ENCODE data around the gene C15orf61. TPM values are rescaled to one million over a fixed set of nuclear protein-coding genes. Genes with fewer than 3 reads are reported as not detected.

The C15orf61 gene
- polyA plus RNA-seq, 5 donors, result 5.0 to 7.2 (median 6.1) TPM

DNA sequence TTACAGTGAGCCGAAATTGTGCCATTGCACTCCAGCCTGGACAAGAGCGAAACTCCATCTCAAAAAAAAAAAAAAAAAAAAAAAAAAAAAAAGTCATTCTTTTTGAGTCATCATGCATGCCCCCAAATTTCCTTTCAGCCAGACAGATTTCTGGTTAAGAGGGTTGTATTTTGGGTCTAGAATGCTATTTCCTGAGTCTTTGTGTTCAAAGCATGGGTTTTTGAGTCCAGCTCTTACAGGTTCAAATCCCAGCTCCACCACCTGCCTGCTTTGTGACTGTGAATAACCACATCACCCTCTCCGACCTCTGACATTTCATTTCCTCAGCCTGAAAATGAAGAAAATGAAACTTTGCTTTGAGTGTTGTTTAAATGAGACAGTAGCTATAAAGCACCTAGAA lies 9.3 kb upstream of the C15orf61 start:
- no peak for DNase-seq

DNA sequence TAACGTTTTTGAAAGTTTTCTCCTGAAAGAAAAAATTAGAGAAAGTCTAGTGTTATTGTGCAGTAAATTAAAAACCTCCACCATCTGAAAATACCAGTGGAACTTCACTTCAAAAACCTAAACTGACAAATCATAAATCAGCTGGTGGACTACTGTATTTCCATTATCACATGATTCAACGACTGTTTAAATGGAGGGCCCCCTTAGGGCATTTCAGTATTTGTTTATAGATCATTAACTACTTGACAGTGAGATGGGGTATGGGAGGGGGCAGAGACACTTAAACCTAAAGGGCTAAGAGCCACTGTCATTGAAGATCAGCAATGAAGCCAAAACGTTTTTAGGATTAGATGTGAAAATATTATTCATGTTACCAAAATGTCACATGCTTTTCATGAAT lies 8.8 kb upstream of the C15orf61 start:
- DNase-seq, result no peak

DNA sequence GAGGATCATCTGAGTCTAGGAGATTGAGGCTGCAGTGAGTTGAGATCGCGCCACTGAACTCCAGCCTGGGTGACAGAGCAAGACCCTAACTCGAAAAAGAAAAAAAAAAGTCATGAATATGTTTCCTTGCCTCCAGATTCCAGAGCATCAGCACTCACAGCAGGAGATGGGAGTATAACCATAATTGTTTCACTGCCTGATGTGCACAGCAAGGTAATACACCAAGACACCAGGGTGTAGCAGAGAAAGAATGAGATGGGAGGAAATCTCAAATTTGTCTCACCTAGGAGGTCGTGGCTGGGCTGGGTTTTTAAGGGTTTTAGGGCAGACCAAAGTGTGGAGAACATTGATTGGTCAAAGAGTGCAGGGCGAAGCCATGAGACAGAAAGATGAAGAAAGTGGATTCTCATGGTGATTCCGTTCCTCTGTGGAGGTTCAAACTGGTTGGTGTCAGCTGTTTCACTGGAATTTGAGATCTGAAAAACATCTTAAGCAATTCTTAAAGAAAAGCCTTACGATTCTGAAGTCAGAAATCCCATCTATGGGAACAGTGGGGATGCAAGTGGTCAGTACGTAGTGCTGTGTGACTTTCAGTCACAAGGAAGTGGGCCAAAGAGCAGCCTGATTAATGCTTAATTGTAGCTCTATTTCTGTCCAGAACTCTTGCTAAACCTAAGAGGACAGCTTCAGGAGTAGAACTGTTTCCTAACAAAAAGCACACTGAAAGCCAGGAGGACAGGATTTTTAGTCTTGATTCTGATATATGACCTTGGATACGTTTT lies 7.8 kb upstream of the C15orf61 start:
- DNase-seq, result no peak

DNA sequence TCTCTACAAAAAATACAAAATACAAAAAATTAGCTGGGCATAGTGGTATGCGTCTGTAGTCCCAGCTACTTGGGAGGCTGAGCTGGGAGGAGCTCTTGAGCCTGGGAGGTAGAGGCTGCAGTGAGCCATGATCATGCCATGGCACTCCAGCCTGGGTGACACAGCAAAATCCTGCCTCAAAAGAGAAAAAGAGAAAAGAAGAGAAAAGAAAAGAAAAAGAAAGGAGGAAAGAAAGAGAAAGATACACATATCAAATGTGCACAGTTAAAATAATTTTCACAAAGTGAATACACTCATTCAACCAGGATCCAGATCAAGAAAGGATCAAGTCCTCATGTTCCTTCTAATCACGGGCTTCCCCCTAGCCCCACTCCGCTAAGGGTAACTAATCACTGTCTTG lies 5.8 kb upstream of the C15orf61 start:
- DNase-seq, result no peak

DNA sequence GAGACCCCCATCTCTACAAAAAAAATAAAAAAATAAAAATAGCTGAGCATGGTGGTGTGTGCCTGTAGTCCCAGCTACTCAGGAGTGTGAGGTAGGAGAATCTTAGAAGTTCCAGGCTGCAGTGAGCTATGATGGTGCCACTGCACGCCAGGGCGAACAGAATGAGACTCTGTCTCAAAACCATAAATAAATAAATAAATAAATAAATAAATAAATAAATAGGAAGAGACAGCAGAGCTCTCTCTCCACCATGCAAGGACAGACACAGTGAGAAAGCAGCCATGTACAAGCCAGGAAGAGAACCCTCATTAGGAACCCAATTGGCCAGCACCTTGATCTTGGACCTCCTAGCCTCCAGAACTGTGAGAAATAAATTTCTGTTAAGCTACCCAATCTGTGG lies 5.4 kb upstream of the C15orf61 start:
- DNase-seq, result no peak

DNA sequence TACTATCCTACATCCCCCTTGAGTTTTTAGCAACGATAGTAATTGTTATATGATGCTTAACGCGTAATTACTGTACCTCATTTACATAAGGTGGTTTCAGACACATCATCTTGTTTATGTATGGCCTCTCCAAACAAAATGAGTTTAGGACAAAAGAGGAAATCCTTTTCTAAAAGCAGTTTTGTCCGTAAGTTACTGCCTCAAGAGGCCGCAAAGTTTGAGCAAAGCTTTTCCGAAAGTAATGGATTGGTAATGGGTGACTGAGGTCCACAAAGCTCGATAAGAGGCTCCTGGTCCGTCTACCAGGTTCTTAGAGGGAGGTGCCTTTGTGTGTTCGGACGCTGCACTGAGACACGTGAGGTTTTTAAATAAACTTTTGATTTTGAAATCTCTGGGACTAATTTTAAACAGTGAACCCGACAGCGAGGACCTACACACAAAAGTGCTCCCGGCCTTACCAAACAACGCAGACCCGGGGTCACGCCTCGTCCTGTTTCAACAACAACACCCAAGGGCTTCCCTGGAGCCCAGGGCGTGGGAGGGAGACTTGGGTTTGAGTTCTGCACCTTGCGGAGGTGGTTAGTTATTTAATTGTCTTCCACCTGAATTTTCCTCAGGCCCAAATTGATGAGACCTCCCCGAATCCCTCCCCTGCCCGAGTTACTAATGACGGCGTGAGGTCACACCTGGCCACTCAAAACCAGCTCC lies 456 bp upstream of the C15orf61 start:
- no peak for DNase-seq

DNA sequence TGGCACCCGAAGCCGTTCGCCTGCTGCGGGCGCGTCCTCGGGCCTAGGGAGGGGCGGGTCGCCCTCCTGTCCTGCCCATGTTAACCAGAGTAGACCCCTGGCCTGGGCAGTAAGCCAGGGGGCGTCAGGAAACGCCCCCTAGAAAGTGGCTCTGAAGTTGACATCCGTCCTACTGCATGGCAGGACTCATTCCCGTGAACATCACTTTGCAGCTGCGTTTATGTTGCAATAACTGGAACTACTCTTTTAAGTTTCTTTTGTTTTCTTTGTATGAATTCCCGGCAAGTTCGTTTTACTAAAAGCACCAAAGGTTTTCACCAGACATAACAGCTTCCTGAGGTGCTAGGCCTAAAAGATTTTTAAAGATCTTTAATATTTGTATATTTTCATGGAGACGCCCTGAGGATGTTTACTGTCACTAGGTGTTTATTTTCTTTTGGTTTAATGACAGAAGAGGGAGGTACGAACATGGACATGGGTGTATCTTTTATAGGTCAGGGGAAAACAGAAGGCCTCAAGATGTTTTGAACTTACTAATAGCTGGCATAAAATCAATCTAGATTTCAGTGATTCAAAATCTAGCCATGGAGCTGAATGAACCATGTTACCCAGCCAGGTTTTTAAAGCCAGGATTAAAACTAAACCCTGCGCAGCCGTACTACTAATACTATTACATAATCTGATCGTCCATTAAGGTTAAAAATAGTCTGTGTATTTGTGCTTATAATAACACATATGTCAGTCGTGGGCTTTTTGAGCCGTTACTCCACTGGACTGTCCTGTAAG lies 1.0 kb downstream of the C15orf61 start:
- DNase-seq, result peak in 1 of 2 donors; percentile 18

DNA sequence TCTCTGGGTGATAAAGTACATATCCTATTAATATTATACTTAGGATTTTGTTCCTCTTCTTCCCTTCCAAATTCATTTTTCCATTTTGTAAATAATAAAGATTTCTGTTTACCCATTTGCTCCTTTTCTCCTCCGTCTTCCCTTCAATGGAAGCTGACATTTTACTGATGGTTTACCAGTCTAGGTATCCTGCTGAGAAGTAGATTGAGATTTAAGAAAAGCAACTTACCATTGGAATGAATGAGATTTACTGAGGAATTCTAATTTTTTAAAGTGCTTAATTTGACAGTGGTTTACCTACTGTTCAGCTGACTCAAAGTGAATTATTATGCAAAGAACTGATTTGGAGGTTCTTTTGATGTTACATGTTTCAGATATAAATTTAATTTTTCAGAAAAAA lies 2.4 kb downstream of the C15orf61 start:
- no peak for DNase-seq

DNA sequence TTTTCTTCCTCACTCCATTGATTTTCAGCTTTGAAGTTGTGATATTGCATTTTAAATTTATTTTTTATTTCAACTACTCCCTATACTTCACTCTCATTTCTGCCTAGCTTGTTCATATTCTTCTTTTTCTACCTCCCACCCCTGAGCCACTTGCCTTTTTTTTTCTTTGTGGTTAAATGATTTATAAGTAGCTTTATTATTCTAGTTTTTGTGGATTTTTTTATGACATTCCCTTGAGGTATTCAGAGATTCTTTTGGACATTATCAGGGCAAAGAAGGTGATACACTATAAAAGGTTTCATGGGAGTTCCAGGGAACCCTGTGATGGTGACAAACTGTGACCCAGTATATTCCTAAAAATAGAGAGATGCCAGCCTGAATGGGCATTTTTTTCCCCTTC lies 3.3 kb downstream of the C15orf61 start:
- DNase-seq, result no peak

DNA sequence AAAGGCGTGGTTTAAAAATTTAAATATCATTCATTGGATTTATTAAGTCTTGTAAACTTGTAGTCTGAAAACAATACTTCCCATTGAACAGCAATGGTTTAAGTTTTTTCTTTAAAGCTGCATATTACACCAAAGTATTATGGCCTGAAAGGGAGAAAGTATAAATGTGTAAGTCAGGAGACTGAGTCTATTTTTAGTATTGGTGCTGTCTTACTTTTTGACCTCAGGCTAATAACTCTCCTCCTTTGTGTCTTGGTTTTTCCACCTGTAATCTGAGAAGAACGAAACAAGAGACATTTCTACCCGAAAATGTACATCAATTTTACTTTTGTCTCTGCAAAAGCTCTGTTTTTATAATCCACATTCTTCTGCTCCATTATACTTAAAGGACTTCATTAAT lies 7.6 kb downstream of the C15orf61 start:
- no peak for DNase-seq

DNA sequence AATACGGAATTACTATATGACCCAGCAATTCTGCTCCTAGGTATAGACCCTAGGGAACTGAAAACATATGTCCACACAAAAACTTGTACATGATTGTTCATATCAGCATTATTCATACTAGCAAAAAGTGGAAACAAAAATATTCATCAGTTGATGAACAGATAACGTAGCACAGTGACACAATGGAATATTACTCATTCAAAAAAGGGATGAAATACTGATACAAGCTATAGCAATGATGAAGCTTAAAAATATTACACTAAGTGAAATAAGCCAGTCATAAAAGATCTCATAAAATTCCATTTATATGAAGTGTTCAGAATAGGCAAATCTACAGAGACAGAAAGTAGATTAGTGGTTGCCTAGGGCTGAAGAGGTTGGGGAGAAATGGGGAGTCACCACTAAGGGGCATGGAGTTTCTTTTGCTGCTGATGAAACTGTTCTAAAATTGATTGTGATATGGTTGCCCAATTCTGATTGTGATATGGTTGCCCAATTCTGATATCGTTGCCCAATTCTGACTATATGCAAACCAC lies 10.5 kb downstream of the C15orf61 start:
- DNase-seq, result no peak

DNA sequence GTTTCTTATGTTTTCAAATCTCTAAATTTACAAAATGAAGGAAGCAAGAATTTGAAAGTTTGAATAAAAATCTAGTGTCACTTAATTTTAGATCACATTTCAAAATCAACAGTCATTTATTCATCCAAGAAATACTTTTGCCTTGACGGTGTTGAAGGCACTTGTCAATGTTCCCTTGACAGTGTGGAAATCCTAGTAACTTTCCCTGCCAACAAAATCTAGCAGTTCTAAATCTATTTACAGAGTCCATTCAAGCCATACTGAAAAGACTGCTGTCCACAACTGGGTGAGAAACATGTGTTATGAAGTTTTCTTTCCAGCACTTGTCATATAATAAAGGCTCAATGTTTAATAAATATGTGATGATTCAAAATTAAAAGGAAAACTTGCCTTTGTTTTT lies 12.9 kb downstream of the C15orf61 start:
- no peak for DNase-seq

DNA sequence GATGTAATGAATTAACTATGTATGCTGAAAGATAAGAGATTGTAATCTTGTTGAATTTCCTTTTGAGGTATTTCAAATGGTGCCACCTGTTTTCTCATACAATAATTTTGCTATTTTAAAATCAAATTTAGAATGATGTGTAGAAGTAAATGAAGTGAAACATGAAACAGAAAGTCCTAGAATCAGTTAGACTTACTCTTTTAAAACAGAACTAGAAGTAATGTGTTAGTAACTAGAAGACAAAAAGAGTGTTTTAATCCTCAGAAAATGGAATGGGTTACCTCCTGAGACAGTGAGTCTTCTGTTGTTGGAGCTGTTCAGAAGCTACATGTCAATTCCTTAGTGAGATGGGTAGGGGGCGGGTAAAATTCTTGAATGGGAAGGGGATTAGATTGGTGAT lies 13.4 kb downstream of the C15orf61 start:
- no peak for DNase-seq

DNA sequence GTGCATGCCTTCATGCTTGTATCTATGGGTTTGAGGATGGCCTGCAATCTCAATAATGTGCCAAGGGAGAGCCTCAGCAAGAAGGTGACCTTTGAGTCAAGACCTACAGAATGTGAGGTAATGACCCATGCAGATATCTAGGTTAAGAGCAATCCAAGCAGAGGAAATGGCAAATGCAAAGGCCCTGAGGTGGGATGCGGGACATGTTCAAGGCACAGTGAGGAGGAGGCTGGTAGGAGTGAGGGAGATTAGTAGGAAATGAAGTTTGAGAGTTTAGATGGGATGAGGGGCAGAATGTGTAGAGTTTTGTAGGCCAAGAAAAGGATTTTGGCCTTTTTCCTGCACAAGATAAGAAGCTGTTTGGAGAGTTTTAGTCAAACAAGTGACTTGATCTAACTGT lies 16.8 kb downstream of the C15orf61 start:
- no peak for DNase-seq

DNA sequence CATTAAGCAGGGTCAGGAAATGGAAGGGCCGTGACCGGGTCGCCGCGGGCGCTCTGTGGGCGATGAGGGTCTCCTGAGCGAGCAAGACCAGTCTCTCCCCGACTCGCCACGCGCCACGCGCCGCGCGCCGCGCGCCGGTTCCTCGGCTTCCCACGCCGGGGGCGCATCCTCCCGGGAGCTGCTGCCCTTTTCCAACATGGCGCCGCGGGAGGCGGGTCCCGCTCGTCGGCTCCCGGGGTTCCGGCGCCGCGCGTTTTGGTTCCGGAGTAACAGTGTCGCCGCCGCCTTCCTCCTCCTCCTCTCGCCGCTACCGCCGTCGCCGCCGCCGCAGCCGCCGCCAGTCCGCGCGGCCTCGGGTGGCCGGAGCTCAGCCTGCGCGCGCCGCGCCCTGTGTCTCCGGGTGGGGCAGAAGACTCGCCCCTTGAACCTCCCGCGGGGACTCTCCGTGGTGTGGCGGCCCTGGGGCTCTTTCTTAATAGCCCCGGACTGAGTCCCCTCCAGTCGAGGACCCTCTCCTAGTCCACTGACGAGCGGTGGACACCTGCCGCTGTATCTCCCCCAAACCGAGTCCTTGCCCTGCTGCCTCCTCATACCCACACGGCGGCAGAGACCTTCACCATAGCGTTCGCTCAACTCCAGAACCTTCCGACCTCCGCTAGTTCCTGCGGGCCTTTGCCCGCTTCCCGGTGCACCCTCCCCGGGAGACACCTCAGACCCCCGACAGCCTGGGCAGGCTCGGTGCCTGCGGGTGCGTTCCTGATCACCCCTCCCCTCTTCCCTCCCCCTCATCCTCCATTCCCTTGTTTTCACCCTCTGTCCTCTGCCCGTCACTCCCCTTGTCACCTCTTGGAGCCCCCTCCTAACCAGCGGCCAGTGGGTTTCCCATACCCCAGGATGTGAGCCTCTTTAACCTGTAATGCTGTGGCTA lies 21.8 kb downstream of the C15orf61 start, which contains the start of gene MAP2K5:
TSS of gene MAP2K5 (plus strand) at position 284 of the 928 bp plus-strand sequence. CDS start at position 917, 633 bp downstream.
- DNase-seq, result peak; percentile 67 to 78

DNA sequence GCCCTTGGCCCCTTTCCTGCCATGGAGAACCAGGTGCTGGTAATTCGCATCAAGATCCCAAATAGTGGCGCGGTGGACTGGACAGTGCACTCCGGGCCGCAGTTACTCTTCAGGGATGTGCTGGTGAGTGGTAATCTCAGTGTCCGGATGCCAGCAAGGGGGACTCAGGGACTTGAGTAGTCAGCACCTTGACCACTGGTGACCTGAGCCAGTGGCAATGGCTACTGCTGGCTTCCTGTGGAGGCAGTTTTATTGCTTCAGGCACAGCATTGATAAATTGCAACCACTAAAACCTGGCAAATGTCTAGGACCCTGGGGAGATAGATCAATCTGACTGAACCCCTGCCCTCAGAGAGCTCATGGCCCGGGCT lies 22.4 kb downstream of the C15orf61 start:
- no peak for DNase-seq

DNA sequence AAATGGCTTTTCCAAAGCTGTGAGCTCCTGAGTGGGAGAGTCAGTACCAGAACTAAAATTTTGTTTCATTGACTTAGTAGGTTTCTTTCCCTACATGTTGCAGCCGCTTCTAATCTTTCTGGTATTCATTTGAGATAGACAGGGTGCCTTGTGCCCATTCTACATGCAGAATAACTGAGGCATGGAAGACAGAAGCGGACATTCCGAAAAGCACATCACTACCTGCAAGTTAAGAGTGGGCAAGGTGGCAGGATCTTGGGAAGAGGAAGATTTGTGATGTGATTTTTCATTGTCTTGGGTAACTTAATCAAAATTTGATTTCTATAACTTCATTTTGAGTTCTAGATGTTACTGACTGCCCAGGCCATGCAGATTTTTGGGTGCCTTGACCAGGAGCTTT lies 23.5 kb downstream of the C15orf61 start:
- DNase-seq, result no peak

DNA sequence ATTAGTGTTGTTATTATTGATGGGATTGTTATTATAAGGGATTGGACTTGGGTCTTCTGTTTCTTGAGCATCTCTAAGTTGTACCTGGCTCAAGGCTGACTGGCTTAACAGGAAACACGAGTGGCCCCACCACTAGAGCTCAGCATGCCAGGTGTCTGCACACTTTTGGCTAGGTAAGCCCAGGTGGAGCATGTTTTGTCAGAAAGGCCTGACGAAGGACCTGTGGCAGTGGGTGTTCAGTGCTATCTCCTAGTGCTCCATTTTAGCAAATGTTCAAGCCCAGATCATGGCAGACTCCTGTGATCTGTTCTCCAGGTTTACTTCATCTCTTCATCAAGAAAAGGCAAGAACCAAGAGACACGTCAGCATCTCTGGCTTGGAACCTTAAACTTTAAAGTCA lies 24.9 kb downstream of the C15orf61 start:
- no peak for DNase-seq

DNA sequence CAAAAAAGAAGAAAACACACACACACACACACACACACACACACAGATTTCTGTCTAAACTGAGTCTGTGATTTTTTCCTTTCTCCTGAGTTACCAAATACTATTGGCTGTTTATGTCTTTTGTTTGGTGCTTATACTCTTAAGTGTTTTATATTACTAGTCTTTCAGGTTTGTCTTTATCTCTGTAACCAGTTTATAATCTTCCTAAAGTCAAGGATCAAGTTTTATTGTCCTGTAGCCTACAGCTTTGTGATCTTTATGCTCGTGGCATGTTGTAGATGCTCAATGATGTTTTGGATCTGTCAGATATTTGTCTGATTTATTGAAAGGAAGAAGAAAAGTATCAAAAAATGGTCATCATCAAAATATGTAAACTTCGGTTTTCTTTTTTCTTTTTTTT lies 26.1 kb downstream of the C15orf61 start:
- DNase-seq, result no peak

DNA sequence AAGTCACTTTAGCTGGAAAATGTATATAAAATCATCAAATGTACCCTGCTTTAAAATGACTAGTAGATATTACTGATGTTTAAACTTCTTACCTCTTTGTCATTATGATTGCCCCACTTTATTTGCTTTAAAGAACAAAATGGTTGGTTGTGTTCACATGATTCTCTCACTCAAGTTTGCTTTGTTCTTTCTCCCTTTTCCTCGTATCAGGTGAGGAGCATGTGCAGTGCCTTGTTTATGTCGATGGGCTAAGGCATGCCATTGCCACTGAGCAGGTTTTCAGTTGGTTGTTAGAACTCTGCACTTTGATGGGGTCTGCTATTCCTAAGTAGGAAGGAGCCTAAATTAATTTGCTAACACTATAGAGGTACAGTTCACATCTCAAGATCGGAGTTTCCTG lies 26.9 kb downstream of the C15orf61 start:
- DNase-seq, result no peak

DNA sequence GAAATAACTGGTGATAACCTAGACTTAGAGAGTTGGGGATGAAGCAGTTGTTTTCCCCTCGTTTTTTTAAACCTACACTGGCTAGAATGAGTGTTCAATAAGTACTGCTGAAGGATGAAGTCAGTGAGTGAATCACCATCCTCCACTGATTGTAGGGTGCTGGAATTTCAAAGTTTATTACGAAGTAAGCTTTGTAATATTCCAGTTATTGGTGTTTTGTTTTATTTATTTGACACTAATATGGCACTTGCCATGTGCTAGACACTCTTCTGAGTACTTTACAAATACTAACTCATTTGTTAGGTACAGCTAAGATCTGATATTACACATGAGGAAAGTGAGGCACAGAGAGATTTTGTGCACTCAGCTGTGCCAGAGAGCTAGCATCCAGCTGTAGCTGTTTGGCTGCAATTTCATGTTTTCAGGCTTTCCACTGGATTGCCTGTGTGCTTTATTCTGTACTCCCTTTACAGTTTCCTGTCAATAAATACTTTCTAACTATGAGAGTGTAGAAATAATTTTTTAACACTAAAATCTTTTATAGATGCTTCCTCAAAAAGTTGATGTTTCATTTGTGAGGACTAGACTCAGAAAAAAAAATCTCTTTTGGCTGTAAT lies 27.4 kb downstream of the C15orf61 start:
- DNase-seq, result no peak
